Smooth muscle cell (in vitro differentiated cells): Measurements from ENCODE around the gene CLCNKB. TPM values are rescaled to one million over a fixed set of nuclear protein-coding genes. Genes with fewer than 3 reads are reported as not detected.

Experiments used
- DNase-seq: peaks from one replicate; lab custom pipeline; 2025; ENCODE audit not compliant: unreplicated experiment; lab: John Stamatoyannopoulos, UW
- H2AFZ ChIP-seq: fragments of 200-600 bp; sonication (generic); 2 replicates; pipeline ENCODE4 v1.6.0; 2016; ENCODE audit warnings: antibody characterized with exemption, low read depth, mild to moderate bottlenecking
- H3F3A ChIP-seq: fragments of 200-600 bp; sonication (generic); 2 replicates; pipeline ENCODE4 v1.6.0; 2017; ENCODE audit warnings: antibody characterized with exemption, low read depth
- H3K27ac ChIP-seq: fragments of 200-600 bp; sonication (generic); 2 replicates; pipeline ENCODE4 v1.5.1; 2016; ENCODE audit warnings: low read depth, mild to moderate bottlenecking
- H3K27me3 ChIP-seq: fragments of 200-600 bp; sonication (generic); 2 replicates; pipeline ENCODE4 v1.6.1; 2016; ENCODE audit warnings: low read depth, mild to moderate bottlenecking
- H3K36me3 ChIP-seq: fragments of 200-600 bp; sonication (generic); 2 replicates; pipeline ENCODE4 v1.5.1; 2016; ENCODE audit warnings: low read depth
- H3K4me1 ChIP-seq: fragments of 200-600 bp; sonication (generic); 2 replicates; pipeline ENCODE4 v1.5.1; 2016; ENCODE audit warnings: low read depth
- H3K4me2 ChIP-seq: fragments of 200-600 bp; sonication (generic); 2 replicates; pipeline ENCODE4 v1.6.0; 2016; ENCODE audit warnings: mild to moderate bottlenecking
- H3K4me3 ChIP-seq: fragments of 200-600 bp; sonication (generic); 2 replicates; pipeline ENCODE4 v1.5.1; 2016; ENCODE audit warnings: mild to moderate bottlenecking
- H3K79me2 ChIP-seq: fragments of 200-600 bp; sonication (generic); 2 replicates; pipeline ENCODE4 v1.6.0; 2016; ENCODE audit warnings: low read depth, mild to moderate bottlenecking
- H3K9ac ChIP-seq: fragments of 200-600 bp; sonication (generic); 2 replicates; pipeline ENCODE4 v1.6.0; 2016; ENCODE audit warnings: low read depth
- H3K9me3 ChIP-seq: fragments of 200-600 bp; sonication (generic); replicated peaks from 2 replicates; pipeline ENCODE4 v1.5.1; 2016; ENCODE audit warnings: low read depth
- H4K20me1 ChIP-seq: fragments of 200-600 bp; sonication (generic); 2 replicates; pipeline ENCODE4 v1.6.0; 2016; ENCODE audit warnings: low read depth
- CTCF ChIP-seq: fragments of 200-600 bp; sonication (generic); IDR thresholded peaks from 2 replicates; pipeline ENCODE4 v1.5.1; 2017; ENCODE audit warnings: borderline replicate concordance, mild to moderate bottlenecking, antibody characterized with exemption; ENCODE audit not compliant: insufficient read depth, poor library complexity, severe bottlenecking
- WGBS: methylation state at CpG from one replicate; pipeline ENCODE4 v1.1.7; 2016; ENCODE audit warnings: low lambda C conversion rate; 5-methylcytosine and 5-hydroxymethylcytosine counted together
- polyA plus RNA-seq: library from polyadenylated mRNA; unstranded; fragments of >200 nt; fragmentation: Nextera tagmentation; extraction: Ambion mirVana; gene quantifications from 2 replicates; pipeline ENCODE4 v1.2.1, GENCODE V29; 2016
- total RNA-seq: library from RNA; depleted of rRNA; stranded (reverse); fragments of >200 nt; gene quantifications from 2 replicates; pipeline ENCODE4 v1.2.3, GENCODE V29; 2014

Gene CLCNKB
- total and polyA plus RNA-seq, 2 experiments from 2014 or later = 0.76 to 0.86 TPM

GRCh38 chr1:16067127-16067768, 23.7 kb downstream of the CLCNKB start:
- Histone ChIP-seq H3K27ac (peak overlapping the region; percentile 31), H3K4me1 (peaks cover 12% of the 10 kb centered on the region), H3K79me2 (no peaks in the 10 kb centered on the region), H3K9me3 (no peaks in the 10 kb centered on the region), H3K4me3 (no peak overlapping the region), H4K20me1 (no peaks in the 10 kb centered on the region), H3K9ac (peak overlapping the region; percentile 51), H3F3A (no peaks in the 10 kb centered on the region), H2AFZ (no peak overlapping the region), H3K36me3 (no peaks in the 10 kb centered on the region), H3K4me2 (no peak overlapping the region), H3K27me3 (no peaks in the 10 kb centered on the region)
- DNase-seq = no peak
- no peak for TF ChIP-seq CTCF
- 64% methylated on average over 6 of the region's 6 CpGs for WGBS

- no peak for DNase-seq
- Histone ChIP-seq H4K20me1 (no peaks in the 10 kb centered on the region), H3F3A (no peaks in the 10 kb centered on the region), H3K36me3 (no peaks in the 10 kb centered on the region), H3K79me2 (no peaks in the 10 kb centered on the region), H3K9me3 (no peaks in the 10 kb centered on the region), H3K4me1 (peaks cover 12% of the 10 kb centered on the region), H3K9ac (peak overlapping the region; percentile 51), H2AFZ (no peak overlapping the region), H3K27ac (no peak overlapping the region), H3K27me3 (peaks cover 3% of the 10 kb centered on the region), H3K4me3 (no peak overlapping the region), H3K4me2 (no peak overlapping the region)
- TF ChIP-seq CTCF = no peak
- 90% methylated on average over 13 of the region's 13 CpGs for WGBS
Measured at GRCh38 chr1:16067933-16068332, 24.4 kb downstream of the CLCNKB start.

- H3K36me3 ChIP-seq = no peaks in the 10 kb centered on the region
- TF ChIP-seq CTCF = no peak
- no peak for DNase-seq
- H3K9me3 ChIP-seq = no peaks in the 10 kb centered on the region
- no peak overlapping the region for H3K27ac ChIP-seq
- peaks cover 3% of the 10 kb centered on the region for H3K27me3 ChIP-seq
- no peak overlapping the region for H3K4me2 ChIP-seq
- H3K9ac ChIP-seq = no peak overlapping the region
- WGBS = 73% methylated on average over 11 of the region's 11 CpGs
- no peaks in the 10 kb centered on the region for H4K20me1 ChIP-seq
- peaks cover 12% of the 10 kb centered on the region for H3K4me1 ChIP-seq
- no peaks in the 10 kb centered on the region for H3F3A ChIP-seq
- H2AFZ ChIP-seq = no peak overlapping the region
- H3K79me2 ChIP-seq = no peaks in the 10 kb centered on the region
- no peak overlapping the region for H3K4me3 ChIP-seq
Measured at GRCh38 chr1:16068356-16069270, 25.0 kb downstream of the CLCNKB start.
